Superior temporal gyrus (tissue), 1 donor: ENCODE measurements around the gene DCXR.

Experiments used
- DNase-seq: peaks from one replicate; pipeline ENCODE4 v3.0.0-alpha.2; 2016; ENCODE audit errors: extremely low spot score

DCXR gene

DNA sequence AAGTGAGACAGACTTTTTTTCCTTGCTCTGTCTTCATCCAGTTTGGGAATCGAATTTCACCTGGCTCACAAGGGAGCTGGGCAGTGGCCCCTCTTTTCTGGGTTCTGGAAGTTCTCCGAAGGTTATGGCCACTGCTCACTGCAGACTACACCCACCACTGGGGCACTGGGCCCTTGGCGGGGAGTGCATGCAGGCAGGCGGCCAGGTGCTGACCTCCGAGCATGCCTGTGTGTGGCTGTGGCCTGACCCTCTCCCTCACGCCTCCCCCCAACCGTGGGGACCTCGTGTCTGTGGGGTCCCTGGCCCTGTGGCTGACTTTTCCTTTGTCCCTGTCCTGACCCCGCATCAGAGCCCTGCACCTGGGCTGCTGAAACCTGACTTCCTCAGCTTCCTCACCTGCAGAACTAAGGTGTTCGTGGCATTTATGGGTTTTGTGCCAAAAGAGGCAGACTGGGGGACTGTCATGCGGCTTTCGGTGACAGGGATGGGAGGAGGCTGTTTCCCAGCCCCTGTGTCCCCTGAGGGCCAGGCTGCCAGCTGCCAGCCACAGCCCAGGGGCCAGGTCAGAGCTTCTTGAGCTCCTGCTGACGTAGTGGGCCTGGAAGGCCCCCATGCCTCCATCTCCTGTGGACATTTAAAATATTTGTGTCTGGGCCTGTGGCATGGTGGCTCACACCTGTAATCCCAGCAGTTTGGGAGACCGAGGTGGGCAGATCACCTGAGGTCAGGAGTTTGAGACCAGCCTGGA is 38.6 kb downstream of the DCXR start:
- no peak for DNase-seq

DNA sequence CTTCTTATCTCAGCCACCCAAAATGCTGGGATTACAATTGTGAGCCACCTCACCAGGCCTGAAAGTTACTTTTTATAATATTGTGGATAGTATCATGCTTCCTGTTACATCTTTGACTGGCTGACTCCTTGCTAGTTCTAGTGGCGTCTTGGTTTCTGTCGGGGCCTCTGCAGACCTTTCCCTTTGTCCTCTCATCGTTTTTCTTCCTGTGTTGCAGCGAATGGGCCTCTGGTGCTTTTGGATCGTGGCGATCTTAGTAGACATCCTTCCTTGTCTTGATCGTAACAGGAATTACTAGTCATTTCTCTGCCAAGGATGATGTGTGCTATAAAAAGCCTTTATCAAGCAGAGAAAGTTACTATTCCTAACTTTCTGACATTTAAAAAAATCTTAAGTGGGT is 39.3 kb downstream of the DCXR start:
- DNase-seq, result no peak

DNA sequence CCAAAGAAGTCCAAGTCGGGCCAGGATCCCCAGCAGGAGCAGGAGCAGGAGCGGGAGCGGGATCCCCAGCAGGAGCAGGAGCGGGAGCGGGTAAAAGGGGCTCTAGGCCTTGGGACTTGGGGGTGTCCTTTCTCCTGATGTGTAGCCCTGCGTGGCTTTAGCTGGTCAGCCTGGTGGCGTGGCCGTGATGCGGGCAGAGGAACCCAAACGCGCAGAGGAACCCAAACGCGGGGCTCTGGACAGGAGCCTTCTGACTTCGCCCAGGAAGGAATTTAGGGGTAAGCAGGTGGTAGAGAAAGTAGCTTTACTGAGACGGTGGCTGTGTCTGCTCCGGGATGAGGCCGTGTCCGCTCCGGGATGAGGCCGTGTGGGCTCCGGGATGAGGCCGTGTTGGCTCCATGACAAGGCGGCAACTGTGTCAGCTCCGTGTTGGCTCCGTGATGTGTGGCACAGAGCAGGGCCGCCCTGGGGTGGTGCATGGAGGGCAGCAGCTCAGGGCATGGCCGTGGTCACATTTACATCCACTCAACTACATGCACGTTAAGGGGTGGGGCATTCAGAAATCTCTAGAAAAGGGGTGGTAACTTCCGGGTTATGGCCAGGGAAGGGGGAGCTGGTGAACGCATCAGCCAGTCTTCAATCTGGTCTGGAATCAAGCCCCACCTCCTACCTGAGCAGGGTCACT is 40.6 kb downstream of the DCXR start:
- DNase-seq, result no peak

- no peak for DNase-seq
Observed at GRCh38 chr17:81996232-81996756, 41.2 kb downstream of the DCXR start.

DNA sequence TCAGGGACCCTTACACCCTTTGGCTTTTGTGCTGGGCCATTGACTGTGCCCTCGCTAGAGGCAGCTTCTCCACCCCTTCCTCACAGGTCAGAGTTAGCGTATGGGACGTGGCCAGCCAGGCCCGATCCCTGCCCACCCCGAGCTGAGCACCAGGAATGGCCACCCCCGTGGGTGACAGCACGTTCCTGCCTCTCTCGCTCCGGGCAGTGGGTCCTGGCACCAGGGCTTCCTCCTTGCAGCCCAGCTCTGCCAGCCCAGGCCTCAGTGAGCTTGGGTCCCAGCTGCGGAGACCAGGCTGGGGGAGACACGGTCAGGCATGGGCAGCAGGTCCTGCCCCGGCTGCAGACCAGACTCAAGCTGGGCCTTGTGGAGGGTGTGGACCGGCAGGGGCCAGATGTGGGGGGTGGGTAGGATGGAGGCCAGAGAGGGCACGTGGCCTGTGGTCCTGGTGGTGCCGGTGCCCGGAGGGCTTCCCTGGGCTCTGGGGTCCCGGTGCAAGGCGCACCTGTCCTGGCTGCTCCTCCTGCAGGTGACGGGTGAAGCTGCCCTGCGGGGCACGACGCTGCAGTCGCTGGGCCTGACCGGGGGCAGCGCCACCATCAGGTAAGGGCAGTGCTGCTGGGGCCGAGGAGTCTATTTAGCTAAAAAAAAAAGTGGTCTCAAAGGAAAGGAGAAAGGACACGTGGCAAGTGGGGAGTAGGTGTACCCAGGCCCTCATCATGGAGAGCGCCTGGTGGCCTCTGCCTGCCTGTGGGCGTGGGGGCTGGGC is 41.9 kb downstream of the DCXR start:
- no peak for DNase-seq

DNA sequence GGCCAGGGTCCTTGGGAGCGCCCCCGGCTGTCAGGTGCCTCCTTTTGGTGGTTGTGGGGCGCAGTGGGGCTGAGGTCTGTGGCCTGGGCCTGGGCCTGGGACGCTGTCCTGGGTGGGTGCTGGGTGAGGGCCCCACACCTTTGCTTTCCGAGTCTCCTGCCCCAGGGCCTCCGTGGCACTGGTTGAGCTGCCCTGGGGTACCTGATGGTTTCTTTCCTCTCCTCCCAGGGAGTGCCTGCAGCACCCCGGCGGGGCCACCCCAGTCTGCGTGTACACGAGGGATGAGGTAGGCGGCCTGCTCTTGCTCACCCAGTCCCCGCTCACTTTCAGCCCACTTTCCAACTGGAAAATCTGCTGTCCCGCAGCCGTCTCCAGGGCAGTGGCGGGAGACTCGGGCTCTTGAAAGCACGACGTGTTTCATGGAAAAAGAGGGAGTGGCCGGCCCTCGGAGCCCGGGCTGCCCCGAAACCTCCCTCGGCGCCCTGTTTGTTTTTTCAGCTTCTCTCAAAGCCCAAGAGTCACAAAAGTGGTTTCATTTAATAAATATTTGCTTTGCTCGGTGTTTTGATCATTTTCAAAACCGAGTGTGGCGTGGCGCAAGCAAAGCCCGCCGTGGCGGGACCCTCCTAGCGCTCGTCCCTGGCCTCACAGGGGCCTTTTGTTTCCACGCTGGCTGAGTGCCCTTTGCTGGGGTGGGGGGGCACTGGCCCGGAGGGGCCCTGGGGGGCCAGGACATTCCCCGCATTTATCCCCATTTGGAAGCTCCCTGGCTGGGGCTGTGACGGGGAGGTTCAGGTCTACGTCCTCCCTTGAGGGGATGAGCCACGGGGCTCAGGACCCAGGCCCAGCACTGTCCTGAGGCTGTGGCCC is 42.7 kb downstream of the DCXR start:
- no peak for DNase-seq

DNA sequence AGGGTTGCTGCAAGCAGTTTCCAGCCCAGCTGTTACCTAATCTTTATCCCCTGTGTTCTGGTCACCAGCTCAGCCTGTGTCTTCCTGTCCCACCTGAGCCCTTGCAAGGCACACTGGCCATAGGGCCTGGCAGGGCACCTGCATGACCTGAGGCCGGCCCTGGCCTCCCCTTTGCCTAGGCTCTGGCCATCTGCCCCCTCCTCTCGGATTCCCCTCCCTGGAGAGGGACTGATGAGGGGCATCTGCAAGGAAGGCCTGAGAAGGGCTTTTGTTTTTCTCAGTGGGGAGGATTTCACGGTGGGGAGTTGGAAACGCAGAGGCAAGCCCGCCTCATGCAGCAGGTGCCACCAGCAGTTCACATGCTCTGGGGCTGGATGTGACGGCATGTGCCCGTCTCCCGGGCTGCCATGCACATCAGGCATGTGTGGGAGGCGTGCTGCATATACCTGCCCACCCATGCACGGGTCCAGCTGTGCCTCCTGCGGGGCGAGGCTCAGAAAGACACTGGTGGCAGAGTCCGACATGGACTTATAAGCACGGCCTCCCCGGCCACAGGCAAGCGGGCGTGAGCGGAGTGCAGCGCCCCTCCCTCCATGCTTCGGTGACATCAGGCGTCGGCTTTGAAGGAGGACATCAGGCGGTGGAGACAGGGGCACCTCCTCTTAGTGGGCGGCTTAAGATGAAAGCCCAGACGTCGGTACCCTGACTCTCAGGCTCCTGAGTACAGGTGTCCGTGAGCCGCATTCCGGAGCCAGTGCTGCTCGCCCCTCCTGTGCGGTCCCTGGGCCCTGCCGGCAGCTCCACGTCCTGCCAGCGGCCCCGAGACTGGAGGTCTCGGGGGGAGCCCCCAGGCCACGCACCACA is 43.5 kb downstream of the DCXR start:
- DNase-seq, result no peak

GRCh38 chr17:81992306-81993102 is 45.0 kb downstream of the DCXR start:
- no peak for DNase-seq

- peak; percentile 20 for DNase-seq
Observed at GRCh38 chr17:81991684-81992305, 45.7 kb downstream of the DCXR start.

DNA sequence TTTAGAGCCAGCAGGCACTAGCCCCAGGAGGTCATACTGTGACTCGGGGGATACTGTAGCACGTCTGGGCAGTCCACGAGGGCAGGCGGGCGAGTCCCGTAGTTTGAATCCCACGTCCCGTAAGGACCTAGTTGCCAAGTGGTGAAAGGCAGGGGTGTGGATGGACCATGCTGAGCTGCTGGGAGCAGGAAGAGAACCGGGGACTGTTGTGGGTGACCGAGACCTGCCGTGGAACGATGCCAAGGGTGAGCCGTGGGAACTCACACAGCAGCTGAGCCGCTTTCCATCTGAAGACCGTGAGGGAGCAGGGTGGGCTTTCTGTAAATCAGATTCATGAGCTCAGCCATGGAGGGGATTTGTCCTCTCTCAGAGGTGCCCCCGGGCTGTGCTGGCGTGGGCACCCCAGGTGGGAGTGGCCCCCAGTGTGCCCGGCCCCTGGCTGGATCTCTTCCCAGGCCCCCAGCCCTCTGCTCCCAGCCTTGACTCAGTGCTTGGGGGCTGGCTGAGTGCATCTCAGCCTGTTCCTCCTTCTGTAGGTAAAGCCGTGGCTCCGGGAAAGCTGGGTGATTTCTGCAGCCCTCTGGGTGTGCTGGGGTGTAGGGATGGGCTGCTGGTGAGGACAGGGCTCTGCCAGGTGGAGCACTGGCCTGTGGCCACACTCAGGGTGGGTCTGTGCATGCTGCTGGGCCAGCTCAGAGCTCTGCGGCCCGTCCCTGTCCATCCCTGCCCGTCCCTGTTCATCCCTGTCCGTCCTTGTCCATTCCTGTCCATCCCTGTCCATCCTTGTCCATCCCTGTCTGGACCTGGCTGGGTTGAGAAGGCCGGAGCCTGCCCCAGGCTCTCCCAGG is 46.4 kb downstream of the DCXR start:
- DNase-seq, result no peak

DNA sequence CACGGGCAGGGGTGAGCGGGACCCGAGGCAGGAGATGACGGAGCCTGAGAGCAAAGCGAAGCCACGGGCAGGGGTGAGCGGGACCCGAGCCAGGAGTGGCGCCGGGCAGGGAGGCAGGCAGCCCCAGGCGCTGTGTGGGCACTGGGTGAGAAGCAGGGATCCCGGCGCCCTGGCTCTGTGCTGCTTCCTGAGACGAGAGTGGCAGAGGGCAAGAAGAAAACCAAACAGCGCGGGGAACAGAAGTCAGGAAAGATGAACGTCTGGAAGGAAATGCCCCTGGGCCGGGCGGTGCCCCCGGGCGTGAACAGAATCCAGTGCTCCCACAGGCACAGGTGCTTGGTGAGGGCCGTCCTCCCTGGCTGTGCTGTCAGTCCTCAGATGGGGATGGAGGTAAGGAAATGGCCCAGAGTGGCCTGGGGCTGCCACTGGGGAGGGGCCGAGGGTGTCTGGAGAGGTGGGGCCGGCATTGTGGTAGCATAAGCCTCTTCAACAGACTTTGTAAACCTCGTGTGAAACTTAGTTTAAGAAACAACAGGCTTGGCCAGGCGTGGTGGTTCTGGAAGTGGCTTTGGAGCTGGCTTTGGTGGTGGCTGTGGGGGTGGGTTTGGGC is 50.2 kb downstream of the DCXR start:
- DNase-seq, result no peak

DNA sequence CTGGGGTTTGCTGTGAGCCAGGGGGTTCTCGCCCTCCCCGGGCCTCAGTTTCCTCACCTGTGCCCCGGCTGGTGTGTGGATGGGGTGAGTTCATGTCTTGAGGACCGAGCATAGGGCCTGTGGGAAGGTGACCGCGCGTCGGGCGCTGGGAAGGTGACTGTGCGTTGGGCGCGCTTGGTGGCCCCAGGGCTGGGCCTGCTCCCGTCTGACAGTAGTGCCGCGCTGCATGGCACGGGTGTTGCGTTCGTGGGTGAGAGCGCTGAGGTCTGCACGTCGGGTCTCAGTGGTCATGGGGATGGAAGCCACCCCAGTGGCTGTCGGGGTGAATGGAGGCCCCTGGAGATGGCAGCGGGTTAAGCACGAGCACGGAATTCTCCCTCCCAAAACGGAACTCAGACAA is 50.9 kb downstream of the DCXR start:
- DNase-seq, result no peak
